CD4-positive, alpha-beta T cell treated with Interleukin-15 for 4 hours (primary cell): ENCODE results near the gene SSR4.
"Not testable (repeated sequence)": the region's sequence is repeated elsewhere in the genome, so short reads cannot be mapped to it uniquely, and the experiment has no call there.

Source experiments
- DNase-seq: peaks from one replicate; pipeline ENCODE4 v3.0.0-alpha.2; 2020; ENCODE audit warnings: low spot score

The SSR4 gene

GRCh38 chrX:153805436-153805835 is 11.0 kb downstream of the SSR4 start:
- no peak for DNase-seq

DNA sequence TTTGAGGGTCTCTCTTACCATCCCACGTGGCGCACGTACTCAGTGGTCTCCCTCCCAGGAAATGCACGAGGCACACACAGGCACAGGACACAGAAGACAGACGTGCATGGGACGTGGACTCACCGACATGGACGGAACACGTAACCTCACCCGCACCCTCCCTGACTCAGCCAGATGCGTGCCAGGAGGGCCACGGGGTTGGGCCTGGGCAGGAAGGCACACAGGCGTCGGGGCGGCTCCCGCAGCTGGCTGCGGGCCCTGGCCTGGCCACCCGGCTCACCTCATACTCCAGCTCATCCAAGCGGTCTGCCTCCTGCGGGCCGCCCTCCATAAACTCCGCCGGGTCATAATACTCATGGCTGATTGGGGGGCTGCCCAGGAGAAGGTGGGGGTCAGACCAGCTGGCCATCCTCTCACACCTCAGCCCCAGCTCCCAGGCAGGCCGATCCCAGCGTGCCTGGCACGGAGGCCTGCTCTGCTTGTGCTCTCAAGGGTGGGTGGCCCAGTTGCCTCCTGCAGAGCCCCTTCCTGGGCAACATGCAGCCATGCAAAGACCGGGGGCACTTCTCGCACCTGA is 12.6 kb downstream of the SSR4 start:
- no peak for DNase-seq

GRCh38 chrX:153807976-153808375 is 13.5 kb downstream of the SSR4 start:
- no peak for DNase-seq

GRCh38 chrX:153812220-153812619 is 17.8 kb downstream of the SSR4 start:
- no peak for DNase-seq

DNA sequence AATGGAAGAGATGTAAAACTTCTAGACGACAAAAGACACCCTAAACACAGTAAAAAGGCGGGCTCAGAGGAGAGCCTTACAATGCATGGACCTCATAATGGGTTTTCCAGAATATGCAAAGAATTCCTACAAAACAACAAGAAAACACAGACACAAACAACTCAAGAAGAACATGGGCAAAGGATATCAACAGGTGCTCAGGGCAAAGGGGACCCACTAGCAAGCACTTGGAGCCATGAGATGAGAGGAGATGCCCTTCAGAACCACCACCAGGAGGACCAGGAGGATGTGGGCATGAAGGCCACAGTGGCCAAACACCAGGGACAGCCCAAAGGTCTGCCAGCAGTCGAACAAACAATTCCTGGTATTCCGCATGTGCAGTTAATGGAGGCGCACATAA is 18.7 kb downstream of the SSR4 start:
- DNase-seq = no peak

GRCh38 chrX:153814591-153815315 is 20.3 kb downstream of the SSR4 start:
- no peak for DNase-seq

DNA sequence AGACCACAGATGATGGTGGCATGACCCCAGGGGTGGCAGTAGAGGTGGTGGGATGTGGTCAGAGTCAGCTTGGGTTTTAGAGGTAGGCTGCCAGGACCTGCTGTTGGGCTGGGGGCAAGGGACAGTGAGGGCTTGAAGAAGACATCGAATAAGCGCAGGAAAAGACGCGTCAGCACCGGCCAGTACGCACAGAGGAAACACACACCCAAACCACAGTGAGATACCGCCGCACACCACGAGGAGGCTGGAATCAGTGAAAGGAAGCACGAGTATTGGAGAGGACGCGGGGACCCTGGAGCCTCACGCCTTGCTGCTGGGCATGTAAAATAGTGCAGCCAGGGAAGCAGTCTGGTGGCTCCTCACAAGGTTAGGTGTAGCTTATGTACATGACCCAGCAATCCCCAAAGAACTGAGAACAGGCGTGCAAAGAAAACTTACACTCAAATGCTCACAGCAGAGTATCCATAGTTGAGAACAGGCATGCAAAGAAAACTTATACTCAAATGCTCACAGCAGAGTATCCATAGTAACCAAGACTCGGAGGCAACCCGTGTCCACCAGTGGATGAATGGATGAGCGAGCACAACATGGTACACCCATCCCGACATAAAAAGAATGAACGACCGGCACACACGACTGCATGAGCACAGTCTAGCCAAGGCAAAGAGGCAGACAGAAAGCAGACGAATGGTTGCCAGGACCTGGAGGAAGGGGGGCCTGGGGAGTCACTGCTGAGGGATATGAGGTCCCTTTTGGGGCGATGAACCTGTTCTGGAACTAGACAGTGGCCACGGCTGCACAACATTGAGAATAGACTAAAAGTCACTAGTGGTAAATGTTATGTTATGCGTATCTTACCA is 22.6 kb downstream of the SSR4 start:
- peak; percentile 21 for DNase-seq

DNA sequence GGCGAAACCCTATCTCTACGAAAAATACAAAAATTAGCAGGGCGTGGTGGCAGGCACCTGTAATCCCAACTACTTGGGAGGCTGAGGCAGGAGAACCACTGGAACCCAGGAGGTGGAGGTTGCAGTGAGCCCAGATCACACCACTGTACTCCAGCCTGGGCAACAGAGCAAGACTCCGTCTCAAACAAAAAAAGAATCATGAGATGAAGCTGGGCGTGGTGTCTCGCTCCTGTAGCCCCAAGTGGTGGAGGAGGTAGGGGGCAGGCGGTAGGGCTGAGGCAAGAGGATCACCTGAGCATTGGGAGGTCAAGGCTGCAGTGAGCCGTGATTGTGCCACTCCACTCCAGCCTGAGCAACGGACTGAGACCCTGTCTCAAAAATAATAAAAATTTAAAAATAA is 23.6 kb downstream of the SSR4 start:
- not testable (repeated sequence) for DNase-seq

- peak; percentile 33 for DNase-seq
These were observed 24.3 kb downstream of the SSR4 start for GRCh38 chrX:153818571-153819383.

- DNase-seq = no peak
These were observed 25.0 kb downstream of the SSR4 start for GRCh38 chrX:153819384-153820040.

DNA sequence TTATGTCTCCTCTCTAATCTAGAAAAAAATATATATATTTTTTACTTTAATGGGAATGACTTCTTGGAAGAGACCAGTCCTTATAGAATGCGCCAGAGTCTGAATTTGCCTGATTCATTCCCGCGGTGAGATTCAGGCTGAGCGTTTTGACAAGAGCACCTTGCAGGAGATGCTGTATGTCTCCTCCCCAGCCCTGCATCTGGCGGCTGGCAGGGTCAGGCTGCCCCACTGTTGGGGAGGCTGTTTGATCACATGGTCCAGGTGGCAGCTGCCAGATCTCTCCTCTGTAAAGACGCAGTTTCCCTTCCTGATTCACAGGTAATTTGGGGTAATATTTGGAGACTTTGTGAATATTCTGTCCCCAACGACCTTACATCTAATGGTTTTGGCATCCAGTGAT is 26.1 kb downstream of the SSR4 start:
- no peak for DNase-seq

GRCh38 chrX:153821066-153821465 is 26.6 kb downstream of the SSR4 start:
- no peak for DNase-seq

GRCh38 chrX:153824348-153824747 is 29.9 kb downstream of the SSR4 start:
- no peak for DNase-seq

GRCh38 chrX:153825042-153825441 is 30.6 kb downstream of the SSR4 start:
- DNase-seq = no peak

GRCh38 chrX:153827016-153827415 is 32.5 kb downstream of the SSR4 start:
- no peak for DNase-seq

GRCh38 chrX:153827903-153828302 is 33.4 kb downstream of the SSR4 start:
- no peak for DNase-seq

GRCh38 chrX:153828308-153828707 is 33.8 kb downstream of the SSR4 start:
- DNase-seq = no peak

GRCh38 chrX:153828723-153829548 is 34.5 kb downstream of the SSR4 start:
- DNase-seq = no peak

DNA sequence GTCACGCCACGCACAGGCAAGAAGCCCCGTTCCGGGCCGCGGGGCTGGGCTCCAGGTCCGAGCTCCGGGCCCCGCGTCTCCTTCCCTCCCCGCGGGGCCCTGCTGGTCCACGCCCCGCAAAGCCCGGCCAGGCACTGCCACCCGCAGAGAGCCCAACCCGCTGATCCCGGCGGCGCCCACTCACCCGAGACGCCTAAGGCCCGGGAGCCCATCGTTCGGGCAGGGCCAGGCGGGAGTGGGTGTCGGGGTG is 35.0 kb downstream of the SSR4 start:
- no peak for DNase-seq

GRCh38 chrX:153829799-153830639 is 35.6 kb downstream of the SSR4 start, which contains the start of gene PDZD4:
Gene PDZD4 (minus strand): TSS chrX:153830544. CDS start chrX:153830298, 246 bp downstream.
- no peak for DNase-seq
